ENCODE results near the gene RFPL1. TPM values are rescaled to one million over a fixed set of nuclear protein-coding genes. Genes with fewer than 3 reads are reported as not detected.

Gene RFPL1
- total RNA-seq, 6 donors from 2014 or later, result not detected

DNA sequence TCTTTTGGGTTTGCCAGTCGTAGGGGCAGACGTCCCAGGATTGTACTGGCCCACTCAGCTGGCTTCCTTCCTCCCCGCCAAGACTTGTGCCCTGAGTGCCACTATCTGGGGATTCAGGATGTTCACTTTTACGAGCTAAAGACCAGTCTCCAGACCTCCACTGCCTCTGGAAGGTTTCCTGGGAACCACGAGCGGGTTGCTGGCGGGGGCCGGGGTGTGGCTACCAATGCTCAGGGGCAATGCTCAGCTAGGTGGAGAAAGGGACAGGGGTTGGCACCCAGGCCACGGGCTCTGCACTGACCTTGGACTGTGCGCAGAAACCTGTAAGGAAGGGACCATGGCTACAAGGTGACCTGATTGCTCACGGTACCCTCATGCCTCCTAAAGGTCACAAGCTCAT lies 43.9 kb downstream of the RFPL1 start:
- Histone ChIP-seq H3K4me1 (peaks cover 11 to 22% (median 16%) of the 10 kb centered on the region in 4 donors), H3K4me3 (no peak overlapping the region), H3K27ac (no peak overlapping the region), H3K36me3 (no peaks in the 10 kb centered on the region), H3K9me3 (no peaks in the 10 kb centered on the region), H3K27me3 (peaks cover 4 to 35% (median 25%) of the 10 kb centered on the region in 4 donors)
- DNase-seq (no peak), ATAC-seq (ENCODE audit: low FRiP score in 2 of 2) (no peak)
- WGBS, 2 donors, result 69 to 70% methylated on average over 5 to 11 of the region's 11 CpGs
- TF ChIP-seq CTCF (IDR thresholded peaks at IDR 0.05) (no peak), EP300 (IDR thresholded peaks at IDR 0.05) (no peak), POLR2AphosphoS5 (IDR thresholded peaks at IDR 0.05) (no peak), POLR2A (IDR thresholded peaks at IDR 0.05) (no peak)

DNA sequence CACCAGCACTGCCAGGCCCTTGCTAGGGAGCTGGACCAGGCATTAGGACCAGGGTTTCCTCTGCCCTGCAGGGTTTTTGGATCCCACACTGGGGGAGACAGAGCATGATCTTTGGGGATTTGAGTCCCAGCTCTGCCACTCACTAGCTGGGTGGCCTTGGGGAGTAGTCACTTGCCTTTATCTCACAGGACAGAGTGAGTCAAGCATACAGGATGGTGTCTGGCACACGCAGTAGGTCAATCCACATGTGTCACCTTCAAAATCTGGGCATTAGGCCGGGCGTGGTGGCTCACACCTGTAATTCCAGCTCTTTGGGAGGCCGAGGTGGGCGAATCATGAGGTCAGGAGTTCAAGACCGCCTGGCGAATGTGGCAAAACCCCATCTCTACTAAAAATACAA lies 44.3 kb downstream of the RFPL1 start:
- Histone ChIP-seq H3K9me3 (no peaks in the 10 kb centered on the region), H3K4me3 (no peak overlapping the region), H3K27ac (no peak overlapping the region), H3K27me3 (peaks cover 4 to 35% (median 25%) of the 10 kb centered on the region in 4 donors), H3K36me3 (no peaks in the 10 kb centered on the region), H3K4me1 (peaks cover 11 to 22% (median 16%) of the 10 kb centered on the region in 4 donors)
- no peak for DNase-seq
- TF ChIP-seq POLR2A (IDR thresholded peaks at IDR 0.05) (no peak), CTCF (IDR thresholded peaks at IDR 0.05) (no peak), EP300 (IDR thresholded peaks at IDR 0.05) (no peak), POLR2AphosphoS5 (IDR thresholded peaks at IDR 0.05) (no peak)
- WGBS, 2 donors, result 93 to 96% methylated on average over 7 of the region's 7 CpGs
- no peak for ATAC-seq (ENCODE audit: low FRiP score in 2 of 2)

GRCh38 chr22:29483254-29483653 lies 44.9 kb downstream of the RFPL1 start:
- Histone ChIP-seq H3K4me1 (peaks cover 11 to 22% (median 16%) of the 10 kb centered on the region in 4 donors), H3K36me3 (no peaks in the 10 kb centered on the region), H3K4me3 (no peak overlapping the region), H3K27me3 (peaks cover 4 to 35% (median 24%) of the 10 kb centered on the region in 4 donors), H3K27ac (no peak overlapping the region), H3K9me3 (no peaks in the 10 kb centered on the region)
- ATAC-seq (ENCODE audit: low FRiP score in 2 of 2), result no peak
- DNase-seq, result no peak
- 92 to 94% methylated on average over 10 to 13 of the region's 13 CpGs for WGBS, 2 donors
- no peak for TF ChIP-seq EP300 (IDR thresholded peaks at IDR 0.05)
- no peak for TF ChIP-seq POLR2AphosphoS5 (IDR thresholded peaks at IDR 0.05)
- no peak for TF ChIP-seq POLR2A (IDR thresholded peaks at IDR 0.05)
- no peak for TF ChIP-seq CTCF (IDR thresholded peaks at IDR 0.05)

- WGBS, 2 donors, result 96 to 98% methylated on average over 3 of the region's 3 CpGs
- ATAC-seq (ENCODE audit: low FRiP score in 2 of 2), result no peak
- no peak for TF ChIP-seq EP300 (IDR thresholded peaks at IDR 0.05)
- TF ChIP-seq POLR2A (IDR thresholded peaks at IDR 0.05), result no peak
- TF ChIP-seq POLR2AphosphoS5 (IDR thresholded peaks at IDR 0.05), result no peak
- TF ChIP-seq CTCF (IDR thresholded peaks at IDR 0.05), result no peak
- H3K4me1 ChIP-seq, result peaks cover 11 to 22% (median 16%) of the 10 kb centered on the region in 4 donors
- no peaks in the 10 kb centered on the region for H3K36me3 ChIP-seq
- H3K27ac ChIP-seq, result no peak overlapping the region
- H3K9me3 ChIP-seq, result no peaks in the 10 kb centered on the region
- H3K4me3 ChIP-seq, result no peak overlapping the region
- H3K27me3 ChIP-seq, result peaks cover 4 to 27% (median 19%) of the 10 kb centered on the region in 4 donors
- DNase-seq, result no peak
These were observed 46.3 kb downstream of the RFPL1 start for GRCh38 chr22:29484642-29485041.

DNA sequence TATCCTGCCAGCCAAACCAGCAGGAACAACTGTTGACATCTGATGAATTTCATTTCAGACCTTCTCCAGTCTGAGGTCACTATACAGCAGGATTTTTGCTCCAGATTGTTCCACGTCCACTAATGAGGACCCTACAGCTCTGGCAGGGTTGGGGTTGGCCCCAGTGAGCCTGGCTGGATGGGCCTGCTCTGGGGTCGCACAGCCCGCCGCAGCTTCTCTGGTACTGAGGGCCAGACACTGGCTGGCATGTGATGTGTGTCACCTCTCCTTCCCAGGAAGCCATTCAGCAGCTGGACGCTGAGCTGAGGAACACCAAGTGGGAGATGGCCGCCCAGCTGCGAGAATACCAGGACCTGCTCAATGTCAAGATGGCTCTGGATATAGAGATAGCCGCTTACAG lies 47.1 kb downstream of the RFPL1 start:
- H3K27me3 ChIP-seq, result peaks cover 2 to 19% (median 11%) of the 10 kb centered on the region in 4 donors
- H3K9me3 ChIP-seq, result no peaks in the 10 kb centered on the region
- 80 to 89% methylated on average over 8 of the region's 8 CpGs for WGBS, 2 donors
- DNase-seq, result no peak
- no peaks in the 10 kb centered on the region for H3K36me3 ChIP-seq
- no peak overlapping the region for H3K27ac ChIP-seq
- H3K4me3 ChIP-seq, result no peak overlapping the region
- H3K4me1 ChIP-seq, result peaks cover 6 to 14% (median 9%) of the 10 kb centered on the region in 4 donors
- TF ChIP-seq POLR2A (IDR thresholded peaks at IDR 0.05) (no peak), EP300 (IDR thresholded peaks at IDR 0.05) (no peak), POLR2AphosphoS5 (IDR thresholded peaks at IDR 0.05) (no peak), CTCF (IDR thresholded peaks at IDR 0.05) (no peak)
- ATAC-seq (ENCODE audit: low FRiP score in 2 of 2), result no peak

Data from upper lobe of left lung (tissue), 6 donors.